IPS-18c (cell line): Measurements from ENCODE around the gene ROCK2.
"Not testable (repeated sequence)": the region's sequence is repeated elsewhere in the genome, so short reads cannot be mapped to it uniquely, and the experiment has no call there.

Source experiments
- H3K4me3 ChIP-seq: 2 replicates; pipeline ENCODE4 v1.7.0; 2013; ENCODE audit warnings: low read depth, mild to moderate bottlenecking, low read length, moderate library complexity; ENCODE audit not compliant: insufficient read depth
- H3K9me3 ChIP-seq: one replicate; pipeline ENCODE4 v1.6.1; 2013; ENCODE audit warnings: mild to moderate bottlenecking, low read length, moderate library complexity; ENCODE audit not compliant: control insufficient read depth, insufficient read depth

The ROCK2 gene

DNA sequence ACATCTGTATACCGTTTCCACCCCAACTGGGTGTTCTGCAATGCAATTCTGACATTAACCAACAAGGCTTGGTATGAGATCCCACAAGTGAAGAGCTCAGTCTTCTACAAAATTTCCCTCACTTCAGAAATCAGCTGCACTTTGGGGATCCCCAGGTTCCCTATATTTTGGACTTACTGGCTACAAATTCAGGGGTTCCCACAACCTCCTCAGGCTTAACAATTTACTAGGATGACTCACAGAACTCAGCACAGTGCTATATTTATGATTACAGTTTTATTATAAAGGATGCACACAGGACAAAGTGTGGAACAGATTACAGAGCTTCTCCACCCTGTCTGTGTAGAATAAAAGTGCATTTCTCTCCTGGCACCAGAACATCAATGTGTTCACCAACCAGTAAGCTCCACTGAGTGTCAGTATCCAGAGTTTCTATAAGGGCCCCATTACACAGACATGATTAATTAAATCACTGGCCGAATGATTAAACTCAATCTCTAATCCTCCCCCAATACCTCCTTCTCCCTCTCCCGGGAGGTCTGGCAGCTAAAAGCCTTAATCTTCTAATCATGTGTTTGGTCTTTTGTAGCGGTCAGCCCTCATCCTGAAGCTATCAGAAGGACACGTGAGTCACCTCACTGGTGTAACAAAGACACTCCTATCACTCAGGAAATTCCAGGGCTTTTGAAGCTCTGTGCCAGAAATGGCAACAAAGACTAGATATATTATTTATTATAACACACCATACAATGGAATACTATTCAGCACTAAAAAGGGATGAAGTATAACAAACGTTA is 104.6 kb downstream of the ROCK2 start:
- no peak overlapping the region for H3K4me3 ChIP-seq
- H3K9me3 ChIP-seq, result no peaks in the 10 kb centered on the region

DNA sequence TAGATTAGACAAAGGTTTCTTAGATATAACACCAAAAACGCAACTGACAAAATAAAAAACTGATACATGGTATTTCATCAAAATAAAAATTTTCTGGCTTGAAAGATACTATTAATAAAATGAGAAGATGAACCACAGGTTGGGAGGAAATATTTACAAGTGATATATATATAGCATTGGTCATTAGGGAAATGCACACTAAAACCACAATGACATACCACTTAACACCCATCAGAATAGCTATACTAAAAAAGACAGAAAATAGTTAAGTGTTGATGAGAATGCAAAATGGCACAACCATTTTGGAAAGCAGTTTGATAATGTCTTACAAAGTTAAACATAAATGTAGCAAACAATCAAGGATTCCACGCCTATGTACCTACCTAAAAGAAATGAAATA is 105.3 kb downstream of the ROCK2 start:
- Histone ChIP-seq H3K4me3 (no peak overlapping the region), H3K9me3 (no peaks in the 10 kb centered on the region)

DNA sequence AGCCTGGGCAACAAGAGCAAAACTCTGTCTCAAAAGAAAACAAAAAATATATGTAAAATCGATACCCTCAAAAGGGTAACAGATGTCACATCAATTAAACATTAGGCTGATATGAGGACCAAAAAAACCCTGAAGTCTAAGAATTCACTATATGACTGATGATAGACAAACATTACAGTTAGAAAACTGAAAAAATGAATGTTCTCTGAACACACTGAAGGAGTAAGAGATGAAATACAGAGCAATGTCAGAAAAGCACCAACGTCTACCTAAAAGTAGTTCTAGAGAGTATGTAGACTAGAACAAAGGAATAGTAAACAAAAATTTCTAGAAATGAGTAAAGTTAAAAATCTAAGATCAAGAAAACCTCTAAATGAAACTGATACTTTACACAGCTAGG is 107.3 kb downstream of the ROCK2 start:
- no peaks in the 10 kb centered on the region for H3K9me3 ChIP-seq

DNA sequence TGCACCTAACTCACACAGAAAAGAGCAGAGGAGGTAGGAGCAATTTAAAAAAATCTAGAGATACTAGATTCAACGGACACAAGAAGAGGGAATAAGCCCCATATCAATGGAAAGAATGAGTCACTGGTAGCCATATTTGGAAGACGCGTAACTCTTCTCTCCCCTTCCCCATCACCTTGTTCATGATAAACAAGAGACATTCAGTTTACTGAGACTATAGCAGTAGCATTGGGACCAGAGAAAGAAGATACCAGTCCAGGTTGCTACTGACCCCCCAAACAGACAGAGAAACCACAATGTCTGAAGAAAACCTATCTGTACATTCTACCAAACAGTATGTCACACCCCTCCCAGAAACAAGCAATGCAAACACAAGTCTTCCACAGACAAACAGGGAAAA is 108.1 kb downstream of the ROCK2 start:
- H3K4me3 ChIP-seq, result no peak overlapping the region
- no peaks in the 10 kb centered on the region for H3K9me3 ChIP-seq

More for the DNA sequence above, 107.3 kb downstream of the ROCK2 start:
- H3K4me3 ChIP-seq, result no peak overlapping the region

DNA sequence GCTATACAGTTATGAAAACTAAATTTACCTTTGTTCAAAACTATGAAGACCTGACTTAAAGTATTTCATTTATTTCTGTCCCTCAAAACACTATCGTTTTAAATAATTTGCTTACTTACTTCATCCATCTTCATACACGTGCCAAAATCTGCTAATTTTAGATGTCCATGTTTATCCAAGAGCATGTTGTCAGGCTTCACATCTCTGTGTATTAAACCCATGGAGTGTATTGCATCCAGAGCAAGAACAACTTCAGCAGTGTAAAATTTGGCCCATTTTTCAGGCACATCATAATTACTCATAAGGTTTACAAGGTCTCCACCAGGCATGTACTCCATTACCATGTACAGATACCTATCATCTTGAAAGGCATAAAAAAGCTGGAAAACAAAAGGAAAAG is 108.9 kb downstream of the ROCK2 start:
- H3K9me3 ChIP-seq, result no peaks in the 10 kb centered on the region
- no peak overlapping the region for H3K4me3 ChIP-seq

DNA sequence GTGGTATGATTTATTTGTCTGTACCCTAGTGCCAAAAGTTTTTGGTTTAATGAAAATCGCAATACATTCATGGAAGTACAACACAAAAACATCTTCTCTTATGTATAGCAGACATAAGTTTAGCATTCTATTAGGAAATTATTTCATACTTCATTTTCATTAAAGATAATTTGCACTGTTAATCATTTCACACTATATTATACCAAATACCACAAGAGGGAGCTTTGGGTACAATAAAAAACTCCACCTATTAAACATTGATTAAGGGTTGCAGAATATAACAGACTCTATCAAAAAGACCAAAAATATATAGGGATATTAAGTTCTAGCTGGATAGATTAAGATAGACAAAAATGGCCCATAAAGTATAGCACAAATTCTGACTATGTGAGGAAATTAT is 110.1 kb downstream of the ROCK2 start:
- no peak overlapping the region for H3K4me3 ChIP-seq
- no peaks in the 10 kb centered on the region for H3K9me3 ChIP-seq

DNA sequence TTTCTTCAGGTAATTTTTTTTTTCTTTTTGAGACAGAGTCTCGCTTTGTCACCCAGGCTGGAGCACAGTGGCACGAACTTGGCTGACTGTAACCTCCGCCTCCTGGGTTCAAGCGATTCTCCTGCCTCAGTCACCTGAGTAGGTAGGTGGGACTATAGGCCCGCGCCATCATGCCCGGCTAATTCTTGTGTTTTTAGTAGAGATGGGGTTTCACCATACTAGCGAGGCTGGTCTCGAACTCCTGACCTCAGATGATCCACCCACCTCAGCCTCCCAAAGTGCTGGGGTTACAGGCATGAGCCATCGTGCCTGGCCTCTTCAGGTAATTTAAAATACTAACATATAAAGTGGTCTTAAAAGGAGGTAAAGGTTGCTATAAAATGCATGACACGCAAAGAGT is 113.2 kb downstream of the ROCK2 start:
- H3K4me3 ChIP-seq, H3K9me3 ChIP-seq: not testable (repeated sequence)

DNA sequence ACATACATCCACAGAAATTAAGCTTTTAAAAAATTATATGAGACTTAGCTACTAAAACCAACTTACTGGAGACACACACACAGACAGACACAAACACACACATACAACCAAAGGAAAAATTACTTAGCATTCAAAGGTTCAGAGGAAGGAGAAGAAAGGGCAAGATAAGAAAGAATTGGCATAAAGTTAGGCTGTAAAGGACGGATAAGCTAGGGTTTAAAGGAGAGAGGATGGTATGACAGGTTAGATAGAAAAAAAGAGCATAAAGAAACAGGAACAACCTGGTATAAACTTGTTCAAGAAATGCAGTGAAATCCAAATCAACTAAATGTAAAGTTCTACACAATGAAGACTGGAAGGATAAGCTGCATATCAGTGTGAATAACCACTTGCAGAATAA is 115.7 kb downstream of the ROCK2 start:
- H3K4me3 ChIP-seq, result no peak overlapping the region
- H3K9me3 ChIP-seq, result no peaks in the 10 kb centered on the region

DNA sequence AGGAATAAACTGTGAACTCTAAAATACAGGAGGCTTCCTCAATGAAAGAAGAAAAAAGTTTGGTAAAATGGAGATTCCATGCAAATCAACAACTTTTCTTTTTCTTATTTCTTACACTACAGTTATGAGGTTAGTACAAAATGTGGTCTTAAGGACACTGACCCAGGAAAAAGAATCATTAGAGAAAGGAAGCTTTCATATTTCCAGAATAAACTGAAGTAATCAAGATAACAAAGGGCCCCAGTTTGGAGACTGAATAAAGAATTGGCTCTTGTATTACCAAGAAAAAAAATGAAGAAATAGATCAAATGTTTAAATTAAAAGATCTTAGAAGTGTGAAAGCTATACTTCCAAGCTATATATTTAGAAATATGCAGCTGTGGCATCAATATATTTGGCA is 116.8 kb downstream of the ROCK2 start:
- H3K9me3 ChIP-seq, result no peaks in the 10 kb centered on the region
- no peak overlapping the region for H3K4me3 ChIP-seq

DNA sequence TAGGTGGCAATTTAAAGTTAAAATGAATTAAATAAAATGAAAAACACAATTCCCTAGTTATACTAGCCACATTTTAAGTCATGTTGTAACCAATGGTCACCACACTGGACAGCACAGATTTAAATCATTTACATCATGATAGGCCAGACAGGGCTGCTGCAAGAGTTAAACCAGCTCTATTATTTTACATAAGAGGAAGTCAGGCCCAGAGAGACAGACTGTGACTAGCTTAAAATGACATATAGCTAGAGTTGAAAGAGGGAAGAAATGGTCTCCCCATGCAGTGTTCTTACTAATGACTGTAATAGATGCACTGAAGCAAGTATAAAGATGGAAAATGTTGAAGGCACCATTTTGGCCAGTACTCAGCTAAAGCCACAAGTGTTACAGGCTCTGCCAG is 119.5 kb downstream of the ROCK2 start:
- H3K4me3 ChIP-seq, result no peak overlapping the region
- H3K9me3 ChIP-seq, result no peaks in the 10 kb centered on the region

DNA sequence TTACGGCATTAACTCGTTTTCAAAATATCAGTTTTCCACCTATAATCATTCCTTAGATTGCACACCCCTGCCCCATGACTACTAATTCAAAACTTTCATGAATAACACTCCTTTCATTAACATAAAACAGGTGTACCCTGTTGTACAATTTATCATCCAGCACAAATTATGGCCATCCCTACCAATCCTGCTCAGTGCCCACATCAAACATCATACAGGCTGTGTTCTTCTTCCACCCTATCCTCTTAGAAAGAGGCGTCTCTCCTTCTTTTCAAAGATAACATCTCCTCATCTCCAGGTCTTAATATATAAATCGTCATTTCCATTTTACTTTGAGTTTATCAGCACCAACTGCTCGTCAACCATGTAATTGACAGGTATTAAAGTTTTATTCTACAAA is 121.6 kb downstream of the ROCK2 start:
- Histone ChIP-seq H3K9me3 (no peaks in the 10 kb centered on the region), H3K4me3 (no peak overlapping the region)

DNA sequence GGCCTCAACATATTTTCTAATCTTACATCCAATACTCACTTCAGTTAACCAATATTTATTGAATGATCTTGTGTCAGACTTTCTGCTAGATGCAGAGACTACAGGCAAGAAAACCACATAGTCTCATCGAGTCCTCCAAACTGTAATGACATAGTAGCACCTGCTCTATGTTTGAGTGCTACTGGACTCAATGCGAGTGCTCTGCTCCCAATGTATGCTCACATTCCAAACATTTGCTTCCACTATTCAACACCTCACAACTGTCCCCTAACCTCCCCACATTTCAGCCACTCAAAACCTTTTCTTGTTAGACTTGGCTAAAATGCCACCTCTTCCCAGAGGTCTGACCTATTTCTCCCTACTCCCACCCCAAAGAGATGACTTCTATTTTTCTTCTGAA is 124.0 kb downstream of the ROCK2 start:
- no peak overlapping the region for H3K4me3 ChIP-seq
- H3K9me3 ChIP-seq, result no peaks in the 10 kb centered on the region

DNA sequence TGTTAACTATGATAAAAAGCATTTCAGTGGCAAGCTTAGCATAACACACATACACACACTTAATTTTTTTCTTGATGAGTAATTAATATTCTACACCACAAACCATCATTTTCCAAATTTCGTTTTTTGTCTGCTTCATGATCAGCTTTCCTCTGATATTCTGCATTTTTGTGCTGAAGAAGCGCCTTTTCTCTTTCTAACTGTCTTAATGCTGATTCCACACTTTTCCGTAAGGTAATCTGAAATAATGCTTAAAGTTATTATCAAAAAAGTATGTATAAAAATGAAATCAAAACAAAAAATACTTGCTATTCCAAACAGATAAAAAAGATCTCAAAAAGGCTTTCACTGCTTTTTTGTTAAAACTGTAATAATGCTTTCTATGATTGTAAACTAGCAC is 129.0 kb downstream of the ROCK2 start:
- no peaks in the 10 kb centered on the region for H3K9me3 ChIP-seq
- no peak overlapping the region for H3K4me3 ChIP-seq

DNA sequence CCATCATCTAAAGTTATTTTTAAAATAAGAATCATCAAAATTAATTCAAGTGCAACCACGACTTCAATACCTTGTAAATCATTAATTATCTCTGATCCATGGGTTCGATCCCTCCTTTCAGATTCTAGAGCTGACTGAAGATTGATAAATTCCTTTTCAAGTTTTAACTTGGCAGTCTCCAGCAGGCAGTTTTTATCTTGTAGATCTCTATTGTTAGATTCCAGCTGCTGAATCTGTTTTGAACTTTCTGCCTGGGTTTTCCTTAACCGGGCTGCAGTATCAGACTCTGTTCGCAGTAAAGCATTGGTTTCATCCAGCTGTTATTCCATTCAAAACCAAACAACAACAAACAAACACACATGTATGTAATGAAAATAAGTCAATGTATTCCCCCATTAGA is 129.7 kb downstream of the ROCK2 start:
- Histone ChIP-seq H3K4me3 (no peak overlapping the region), H3K9me3 (no peaks in the 10 kb centered on the region)

DNA sequence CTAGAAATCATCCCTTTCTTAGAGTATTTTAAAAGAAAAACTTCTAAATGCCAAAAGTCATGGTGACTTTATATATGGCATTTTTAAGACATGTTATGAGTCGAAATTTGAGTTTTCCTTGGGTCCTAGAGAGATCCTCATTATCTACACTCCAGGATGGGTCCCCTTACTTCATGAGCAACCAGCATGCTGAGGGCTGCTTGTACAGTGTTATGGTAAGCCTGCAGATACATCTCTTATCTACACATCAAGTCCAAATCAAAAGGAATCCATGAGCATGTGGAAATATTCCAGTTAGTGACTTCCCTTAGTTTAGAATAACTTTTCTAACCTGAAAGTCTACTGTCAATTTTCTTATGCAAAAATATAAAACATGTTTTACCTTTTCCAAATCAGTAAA is 130.5 kb downstream of the ROCK2 start:
- no peak overlapping the region for H3K4me3 ChIP-seq
- H3K9me3 ChIP-seq, result no peaks in the 10 kb centered on the region

DNA sequence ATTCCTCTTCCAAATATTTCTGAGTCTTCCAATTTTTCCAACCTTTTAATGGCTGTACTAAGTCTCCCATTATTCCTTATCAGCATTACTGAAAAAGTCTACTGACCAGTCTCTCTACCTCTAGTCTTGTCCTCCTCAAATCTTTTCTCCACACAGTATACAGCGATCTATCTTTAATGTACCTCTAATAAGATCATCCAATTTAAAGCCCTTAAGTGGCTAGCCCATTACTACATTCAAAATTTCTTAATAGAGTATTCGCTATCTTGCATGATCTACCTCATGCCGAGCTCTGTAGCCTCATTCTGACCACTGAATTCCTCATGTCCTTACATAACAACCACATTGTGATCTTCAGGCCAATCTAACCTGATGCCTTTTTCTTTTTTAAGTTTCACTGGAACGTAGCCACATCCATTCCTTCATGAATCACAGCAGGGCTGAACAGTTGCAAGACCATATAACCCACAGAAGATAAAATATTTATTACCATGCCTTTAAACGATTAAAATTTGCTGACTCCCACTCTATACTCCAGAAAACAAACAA is 131.3 kb downstream of the ROCK2 start:
- no peak overlapping the region for H3K4me3 ChIP-seq
- no peaks in the 10 kb centered on the region for H3K9me3 ChIP-seq

DNA sequence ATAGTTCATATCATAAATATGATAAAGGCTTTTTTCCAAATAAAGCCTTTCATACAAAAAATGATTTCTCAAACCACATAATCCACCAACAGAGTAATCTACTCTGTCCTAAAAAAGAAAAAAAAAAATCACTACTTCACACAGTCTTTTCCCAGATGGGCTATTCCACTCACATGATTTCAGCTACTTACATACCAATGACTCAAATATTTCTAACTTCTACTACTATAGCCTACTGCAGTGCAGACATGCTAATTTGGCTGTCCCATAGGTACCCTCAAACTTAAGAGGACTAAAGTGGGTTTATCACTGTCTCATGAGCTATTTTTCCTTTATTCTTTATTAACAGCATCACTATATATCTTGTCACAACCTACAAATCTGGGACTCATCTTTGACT is 131.8 kb downstream of the ROCK2 start:
- no peaks in the 10 kb centered on the region for H3K9me3 ChIP-seq
- H3K4me3 ChIP-seq, result no peak overlapping the region

DNA sequence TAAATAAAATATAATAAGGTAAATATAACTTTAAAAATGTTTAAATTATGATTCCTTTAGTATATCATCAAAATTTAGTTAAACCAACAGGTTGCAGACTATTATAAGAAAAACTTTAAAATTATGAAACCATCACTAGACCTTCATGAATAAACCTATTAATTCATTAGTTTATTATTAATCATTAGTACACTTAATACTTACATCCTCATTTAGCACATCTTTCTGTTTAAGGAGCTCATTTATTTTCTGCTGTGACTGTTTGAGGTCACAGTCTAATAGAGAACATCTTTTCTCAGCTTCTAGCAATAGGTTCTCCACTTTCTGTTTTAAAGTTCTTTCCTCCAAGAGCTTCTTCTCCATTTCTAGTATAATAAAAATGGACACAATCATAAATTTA is 136.4 kb downstream of the ROCK2 start:
- Histone ChIP-seq H3K9me3 (no peaks in the 10 kb centered on the region), H3K4me3 (no peak overlapping the region)

DNA sequence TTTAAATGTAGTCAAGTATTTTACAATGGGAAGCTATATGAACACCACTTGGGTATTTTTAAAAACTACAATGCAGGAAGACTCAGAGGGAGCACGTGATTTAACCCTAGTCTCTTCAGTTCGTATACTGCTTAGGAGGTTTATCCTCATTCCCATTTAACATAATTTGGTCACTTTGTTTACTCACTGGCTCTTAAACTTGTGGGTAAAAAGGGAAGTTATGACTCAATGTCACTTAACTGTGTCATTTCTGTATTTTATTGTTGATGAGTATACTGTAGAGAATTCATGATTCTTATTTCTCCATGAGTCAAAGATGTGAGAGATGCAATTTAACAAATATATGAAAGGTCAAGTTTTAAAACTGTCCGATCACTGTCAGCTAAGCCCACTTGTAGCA is 141.0 kb downstream of the ROCK2 start:
- Histone ChIP-seq H3K9me3 (no peaks in the 10 kb centered on the region), H3K4me3 (no peak overlapping the region)
